GM21737 (cell line): Measurements from ENCODE around the gene KCNK17.

ENCODE experiments used
- ATAC-seq: cut with Tn5 transposase; IDR thresholded peaks from one replicate; pipeline ENCODE4 v1.9.1; 2021; ENCODE audit warnings: mild to moderate bottlenecking, moderate library complexity; ENCODE audit not compliant: unreplicated experiment

KCNK17 gene

GRCh38 chr6:39314273-39314795 is at the start of gene KCNK17:
Gene KCNK17 (minus strand): TSS chr6:39314419. CDS start chr6:39314320, 99 bp downstream.
- no peak for ATAC-seq

- no peak for ATAC-seq
Measured at GRCh38 chr6:39363280-39363679, 49.1 kb upstream of the KCNK17 start.

- ATAC-seq: no peak
Measured at GRCh38 chr6:39362487-39362865, 48.3 kb upstream of the KCNK17 start.

- peak; percentile 73 for ATAC-seq
Measured at GRCh38 chr6:39361657-39362486, 47.7 kb upstream of the KCNK17 start.

- no peak for ATAC-seq
Measured at GRCh38 chr6:39360378-39360777, 46.2 kb upstream of the KCNK17 start.

- ATAC-seq: no peak
Measured at GRCh38 chr6:39357998-39358686, 43.9 kb upstream of the KCNK17 start.

GRCh38 chr6:39353698-39354315 is 39.6 kb upstream of the KCNK17 start:
- no peak for ATAC-seq

GRCh38 chr6:39350723-39351505 is 36.7 kb upstream of the KCNK17 start:
- no peak for ATAC-seq

GRCh38 chr6:39348740-39349139 is 34.5 kb upstream of the KCNK17 start:
- ATAC-seq: no peak

- no peak for ATAC-seq
Measured at GRCh38 chr6:39347906-39348585, 33.8 kb upstream of the KCNK17 start.

GRCh38 chr6:39347206-39347605 is 33.0 kb upstream of the KCNK17 start:
- no peak for ATAC-seq

- ATAC-seq: no peak
Measured at GRCh38 chr6:39344821-39345280, 30.6 kb upstream of the KCNK17 start.

GRCh38 chr6:39343396-39343870 is 29.2 kb upstream of the KCNK17 start:
- ATAC-seq: no peak

GRCh38 chr6:39342692-39343395 is 28.6 kb upstream of the KCNK17 start:
- ATAC-seq: peak; percentile 56

- no peak for ATAC-seq
Measured at GRCh38 chr6:39341937-39342336, 27.7 kb upstream of the KCNK17 start.

GRCh38 chr6:39341352-39341751 is 27.1 kb upstream of the KCNK17 start:
- ATAC-seq: no peak

- no peak for ATAC-seq
Measured at GRCh38 chr6:39339868-39340550, 25.8 kb upstream of the KCNK17 start.

GRCh38 chr6:39339096-39339867 is 25.1 kb upstream of the KCNK17 start:
- no peak for ATAC-seq
